BJ (cell line): Measurements from ENCODE around the gene GNRH2. TPM values are rescaled to one million over a fixed set of nuclear protein-coding genes. Genes with fewer than 3 reads are reported as not detected.
"Not testable (repeated sequence)": the region's sequence is repeated elsewhere in the genome, so short reads cannot be mapped to it uniquely, and the experiment has no call there.

Source experiments
- CTCF ChIA-PET: fragments of 350-600 bp; formaldehyde crosslinking; extraction: SDS; loops from one replicate; lab custom pipeline; 2021; ENCODE audit warnings: antibody characterized with exemption, inconsistent platforms; lab: Yijun Ruan, JAX
- POLR2A ChIA-PET: fragments of 300-600 bp; sonication (Branson Sonifier 250); formaldehyde crosslinking; extraction: SDS; loops from one replicate; lab custom pipeline; 2021; ENCODE audit warnings: antibody characterized with exemption; lab: Charles Lee
- DNase-seq: peaks from one replicate; pipeline ENCODE4 v3.0.0-alpha.2; 2011; ENCODE audit warnings: low read depth
- H3K27me3 ChIP-seq: 2 replicates; pipeline ENCODE4 v1.6.0; 2011; ENCODE audit warnings: low read length; ENCODE audit not compliant: control insufficient read depth, insufficient read depth
- H3K36me3 ChIP-seq: 2 replicates; pipeline ENCODE4 v1.5.1; 2011; ENCODE audit warnings: low read length; ENCODE audit not compliant: control insufficient read depth, insufficient read depth
- H3K4me3 ChIP-seq: 2 replicates; pipeline ENCODE4 v1.5.1; 2011; ENCODE audit warnings: low read depth, mild to moderate bottlenecking, control low read depth, low read length
- CTCF ChIP-seq: IDR thresholded peaks from 2 replicates; pipeline ENCODE4 v1.5.1; 2011; ENCODE audit warnings: low read depth, mild to moderate bottlenecking, control low read depth, inconsistent platforms, low read length, moderate library complexity; ENCODE audit not compliant: insufficient read depth
- polyA plus RNA-seq: library from polyadenylated mRNA; depleted of rRNA; stranded (reverse); fragments of >200 nt; gene quantifications from 2 replicates; pipeline ENCODE4 v1.2.3, GENCODE V29; 2011

The GNRH2 gene
- polyA plus RNA-seq, 1 experiment = not detected

GRCh38 chr20:3021327-3021726 lies 22.1 kb upstream of the GNRH2 start:
- no peak for TF ChIP-seq CTCF
- ChIA-PET CTCF (no interaction called here), POLR2A (no interaction called here)
- H3K36me3 ChIP-seq = peaks cover 15% of the 10 kb centered on the region
- no peaks in the 10 kb centered on the region for H3K27me3 ChIP-seq
- H3K4me3 ChIP-seq = no peak overlapping the region
- DNase-seq = no peak

GRCh38 chr20:3021777-3022176 lies 21.6 kb upstream of the GNRH2 start:
- Histone ChIP-seq H3K27me3 (no peaks in the 10 kb centered on the region), H3K4me3 (no peak overlapping the region), H3K36me3 (peaks cover 18% of the 10 kb centered on the region)
- TF ChIP-seq CTCF = no peak
- POLR2A ChIA-PET = no interaction called here
- no peak for DNase-seq
- CTCF ChIA-PET = no interaction called here

- CTCF ChIA-PET, POLR2A ChIA-PET, DNase-seq, H3K4me3 ChIP-seq, H3K27me3 ChIP-seq: not testable (repeated sequence)
- peaks cover 21% of the 10 kb centered on the region for H3K36me3 ChIP-seq
Observed at GRCh38 chr20:3022559-3023490, 20.6 kb upstream of the GNRH2 start.

- no peaks in the 10 kb centered on the region for H3K27me3 ChIP-seq
- H3K4me3 ChIP-seq = no peak overlapping the region
- ChIA-PET CTCF (no interaction called here), POLR2A (no interaction called here)
- TF ChIP-seq CTCF = no peak
- H3K36me3 ChIP-seq = peaks cover 24% of the 10 kb centered on the region
- DNase-seq = no peak
Observed at GRCh38 chr20:3027987-3028386, 15.4 kb upstream of the GNRH2 start.

GRCh38 chr20:3031524-3032147 lies 11.8 kb upstream of the GNRH2 start:
- no peak for DNase-seq
- ChIA-PET POLR2A (no interaction called here), CTCF (no interaction called here)
- Histone ChIP-seq H3K27me3 (no peaks in the 10 kb centered on the region), H3K4me3 (no peak overlapping the region), H3K36me3 (peaks cover 29% of the 10 kb centered on the region)
- no peak for TF ChIP-seq CTCF
